ENCODE results near the gene OSTN.

- no peak for TF ChIP-seq CTCF (IDR thresholded peaks at IDR 0.05)
- no peak for TF ChIP-seq POLR2AphosphoS5 (IDR thresholded peaks at IDR 0.05)
Measured at GRCh38 chr3:191198480-191198879, 561 bp upstream of the OSTN start.

Data from suprapubic skin (tissue), 3 donors.